Neuronal stem cell (in vitro differentiated cells): ENCODE results near the gene BCAN.
"Not testable (repeated sequence)": the region's sequence is repeated elsewhere in the genome, so short reads cannot be mapped to it uniquely, and the experiment has no call there.

Experiments
- DNase-seq: peaks from one replicate; pipeline ENCODE4 v3.0.0-alpha.2; 2013; ENCODE audit warnings: low spot score
- H2AFZ ChIP-seq: one replicate; pipeline ENCODE4 v1.6.1; 2013; ENCODE audit warnings: mild to moderate bottlenecking, low read length, inconsistent platforms
- H2AK5ac ChIP-seq: 2 replicates; pipeline ENCODE4 v1.6.1; 2013; ENCODE audit warnings: low read depth, mild to moderate bottlenecking, inconsistent platforms, low read length, moderate library complexity, mixed read lengths
- H2BK120ac ChIP-seq: 2 replicates; pipeline ENCODE4 v1.6.1; 2013; ENCODE audit warnings: low read depth, mild to moderate bottlenecking, inconsistent platforms, low read length, moderate library complexity, mixed read lengths
- H2BK12ac ChIP-seq: one replicate; pipeline ENCODE4 v1.6.1; 2013; ENCODE audit warnings: low read length, inconsistent platforms
- H2BK15ac ChIP-seq: 2 replicates; pipeline ENCODE4 v1.6.1; 2013; ENCODE audit warnings: mild to moderate bottlenecking, low read length, inconsistent platforms, mixed read lengths
- H2BK5ac ChIP-seq: one replicate; pipeline ENCODE4 v1.6.1; 2013; ENCODE audit warnings: inconsistent platforms, mild to moderate bottlenecking, low read length, moderate library complexity
- H3K14ac ChIP-seq: one replicate; pipeline ENCODE4 v1.6.1; 2013; ENCODE audit warnings: low read length, inconsistent platforms
- H3K18ac ChIP-seq: 2 replicates; pipeline ENCODE4 v1.6.1; 2013; ENCODE audit warnings: low read length, inconsistent platforms
- H3K23ac ChIP-seq: 2 replicates; pipeline ENCODE4 v1.6.1; 2013; ENCODE audit warnings: low read depth, mild to moderate bottlenecking, mixed read lengths, low read length, inconsistent platforms; ENCODE audit not compliant: poor library complexity
- H3K27ac ChIP-seq: replicated peaks from 3 replicates; pipeline ENCODE4 v1.5.1; 2013; ENCODE audit warnings: low read length, inconsistent platforms
- H3K27me3 ChIP-seq, 3 experiments: 2 replicates each; pipeline ENCODE4 v1.6.1; 2013; ENCODE audit warnings: low read length in 3 of 3, mild to moderate bottlenecking in 2 of 3, inconsistent platforms in 1 of 3, low read depth in 1 of 3, mixed read lengths in 1 of 3, moderate library complexity in 1 of 3; ENCODE audit not compliant: control insufficient read depth in 3 of 3, insufficient read depth in 3 of 3
- H3K36me3 ChIP-seq, 2 donors: replicated peaks in 1 of 2; 2 replicates each; pipeline ENCODE4 v1.6.1; 2013; ENCODE audit warnings: low read length in 2 of 2; ENCODE audit not compliant: control insufficient read depth in 2 of 2, insufficient read depth in 2 of 2
- H3K4ac ChIP-seq: 2 replicates; pipeline ENCODE4 v1.6.1; 2013; ENCODE audit warnings: inconsistent platforms, mild to moderate bottlenecking, low read length, moderate library complexity
- H3K4me1 ChIP-seq, 2 donors: 1 replicate in 1 of 2; 2 replicates in 1 of 2; pipeline ENCODE4 v1.6.1; 2013; ENCODE audit warnings: low read length in 2 of 2, low read depth in 1 of 2; ENCODE audit not compliant: control insufficient read depth in 2 of 2, insufficient read depth in 1 of 2
- H3K4me2 ChIP-seq: one replicate; pipeline ENCODE4 v1.6.1; 2013; ENCODE audit warnings: mild to moderate bottlenecking, low read length, inconsistent platforms; ENCODE audit not compliant: insufficient read depth, poor library complexity, severe bottlenecking
- H3K4me3 ChIP-seq, 2 donors: 2 replicates each; pipeline ENCODE4 v1.5.1; 2013; ENCODE audit warnings: low read length in 2 of 2, mild to moderate bottlenecking in 2 of 2, inconsistent platforms in 1 of 2, moderate library complexity in 1 of 2
- H3K79me1 ChIP-seq: one replicate; pipeline ENCODE4 v1.6.1; 2013; ENCODE audit warnings: low read depth, mild to moderate bottlenecking, inconsistent platforms, low read length, moderate library complexity
- H3K9ac ChIP-seq: one replicate; pipeline ENCODE4 v1.6.1; 2013; ENCODE audit warnings: mild to moderate bottlenecking, low read depth, low read length, inconsistent platforms; ENCODE audit not compliant: poor library complexity
- H3K9me3 ChIP-seq, 2 donors: replicated peaks in 1 of 2; 2 replicates each; pipeline versions ENCODE3 to v1.6.1; 2013; ENCODE audit warnings: low read length in 2 of 2, mild to moderate bottlenecking in 2 of 2, inconsistent platforms in 1 of 2, low read depth in 1 of 2, mixed read lengths in 1 of 2, moderate library complexity in 1 of 2; ENCODE audit not compliant: control insufficient read depth in 2 of 2, insufficient read depth in 1 of 2
- H4K8ac ChIP-seq: one replicate; pipeline ENCODE4 v1.6.1; 2013; ENCODE audit warnings: low read depth, mild to moderate bottlenecking, inconsistent platforms, low read length, moderate library complexity
- H4K91ac ChIP-seq: one replicate; pipeline ENCODE4 v1.6.1; 2013; ENCODE audit warnings: low read length, low read depth, mild to moderate bottlenecking, inconsistent platforms; ENCODE audit not compliant: poor library complexity
- WGBS, 2 donors: extraction: QIAGEN DNeasy Blood & Tissue Kit; methylation state at CpG; one replicate each; pipeline ENCODE4 v1.1.7; 2013; ENCODE audit warnings: missing lambda C conversion rate in 2 of 2, mixed read lengths in 1 of 2; ENCODE audit not compliant: insufficient read length in 2 of 2, insufficient replicate concordance in 1 of 2; ENCODE audit errors: extremely low coverage in 2 of 2; 5-methylcytosine and 5-hydroxymethylcytosine counted together

The BCAN gene

DNA sequence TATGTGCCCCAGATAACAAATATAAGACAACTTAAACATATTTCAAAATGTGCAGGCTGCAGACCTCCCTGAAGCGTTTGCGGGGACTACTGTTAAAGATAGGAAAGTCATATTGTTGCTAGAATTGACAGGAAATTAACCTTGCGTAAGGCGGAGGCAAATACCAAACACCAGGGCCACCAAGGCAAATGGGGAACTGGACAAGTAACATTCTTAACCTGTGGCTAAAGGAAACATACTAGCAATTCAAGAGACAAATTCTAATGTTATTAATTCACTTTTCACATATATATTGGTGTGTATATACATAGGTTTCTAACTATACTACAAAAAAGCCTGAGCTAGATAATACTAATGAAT lies 15.9 kb upstream of the BCAN start:
- H3K27me3 ChIP-seq, result peaks cover 23 to 56% (median 43%) of the 10 kb centered on the region in 3 experiments
- H3K23ac ChIP-seq, result no peak overlapping the region
- no peak overlapping the region for H4K8ac ChIP-seq
- no peak overlapping the region for H3K14ac ChIP-seq
- H3K4me2 ChIP-seq, result no peak overlapping the region
- H3K79me1 ChIP-seq, result no peaks in the 10 kb centered on the region
- H2BK120ac ChIP-seq, result no peak overlapping the region
- H2BK5ac ChIP-seq, result no peak overlapping the region
- no peak overlapping the region for H3K9ac ChIP-seq
- peaks cover 6% of the 10 kb centered on the region in 2 donors for H3K4me1 ChIP-seq
- no CpG with 5 or more reads among the region's 4 CpGs for WGBS, 2 donors
- no peak overlapping the region for H3K18ac ChIP-seq
- no peak for DNase-seq
- no peak overlapping the region for H2BK15ac ChIP-seq
- H3K9me3 ChIP-seq, result peaks cover 0 to 4% of the 10 kb centered on the region in 2 donors
- H3K4ac ChIP-seq, result no peak overlapping the region
- H2AK5ac ChIP-seq, result no peak overlapping the region
- H3K36me3 ChIP-seq, result no peaks in the 10 kb centered on the region
- no peak overlapping the region for H3K27ac ChIP-seq
- no peak overlapping the region for H3K4me3 ChIP-seq
- H2AFZ ChIP-seq, result no peak overlapping the region
- H4K91ac ChIP-seq, result no peak overlapping the region
- H2BK12ac ChIP-seq, result no peak overlapping the region

DNA sequence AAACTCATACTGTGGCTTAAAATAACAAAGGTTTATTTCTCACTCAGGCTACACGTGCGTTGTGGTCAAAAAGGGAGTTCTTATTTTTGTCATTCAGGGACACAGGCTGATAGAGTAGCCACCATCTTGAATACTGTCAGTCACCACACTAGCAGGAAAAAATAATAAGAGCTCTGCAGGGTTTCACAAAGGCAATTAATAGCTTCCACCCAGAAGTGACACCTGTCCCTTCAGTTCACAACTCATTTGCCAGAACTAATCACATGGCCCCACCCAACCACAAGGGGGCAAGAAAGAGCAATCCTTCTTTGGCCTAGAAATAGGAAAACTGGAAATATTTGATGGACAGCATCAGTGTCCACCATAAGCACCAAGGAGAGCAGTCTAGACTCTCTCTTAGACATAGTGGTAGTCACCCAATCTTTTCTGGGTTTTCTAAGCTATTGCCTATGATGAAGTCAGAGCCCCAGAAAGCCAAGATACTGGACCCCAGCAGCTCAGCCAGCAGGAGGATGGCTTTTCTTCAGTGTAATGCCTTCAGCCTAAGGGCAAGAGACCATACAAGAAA lies 14.5 kb upstream of the BCAN start:
- H2BK120ac ChIP-seq, result no peak overlapping the region

DNA sequence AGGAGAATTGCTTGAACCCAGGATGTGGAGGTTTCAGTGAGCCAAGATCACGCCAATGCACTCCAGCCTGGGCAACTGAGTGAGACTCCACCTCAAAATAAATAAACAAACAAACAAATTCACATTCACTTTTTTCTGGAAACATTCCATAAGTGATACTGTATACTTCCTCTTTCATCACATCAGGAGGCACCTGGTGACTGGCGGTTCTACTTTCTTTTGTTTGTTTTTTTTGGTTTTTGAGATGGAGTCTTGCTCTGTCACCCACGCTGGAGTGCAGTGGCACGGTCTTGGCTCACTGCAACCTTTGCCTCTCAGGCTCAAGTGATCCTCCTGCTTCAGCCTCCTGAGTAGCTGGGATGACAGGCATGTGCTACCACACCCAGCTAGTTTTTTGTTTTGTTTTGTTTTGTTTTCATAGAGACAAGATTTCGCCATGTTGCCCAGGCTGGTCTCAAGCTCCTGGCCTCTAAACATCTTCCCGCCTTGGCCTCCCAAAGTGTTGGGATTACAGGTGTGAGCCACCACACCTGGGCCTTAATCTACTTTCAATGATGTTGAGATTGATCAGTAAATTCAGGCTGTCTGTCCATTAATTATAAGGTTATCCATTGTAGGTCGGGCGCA lies 12.0 kb upstream of the BCAN start:
- Histone ChIP-seq H3K4me2 (no peak overlapping the region), H3K27ac (no peak overlapping the region), H3K14ac (no peak overlapping the region), H3K9me3 (no peaks in the 10 kb centered on the region), H2BK15ac (no peak overlapping the region), H2AK5ac (no peak overlapping the region), H3K4ac (no peak overlapping the region), H2BK12ac (no peak overlapping the region), H3K18ac (no peak overlapping the region), H3K4me1 (peaks cover 3 to 5% of the 10 kb centered on the region in 2 donors), H2BK120ac (no peak overlapping the region), H2BK5ac (no peak overlapping the region), H4K91ac (no peak overlapping the region), H4K8ac (no peak overlapping the region), H3K9ac (no peak overlapping the region), H3K36me3 (no peaks in the 10 kb centered on the region), H3K23ac (no peak overlapping the region), H3K4me3 (no peak overlapping the region), H3K27me3 (peaks cover 8 to 51% (median 12%) of the 10 kb centered on the region in 3 experiments), H3K79me1 (no peaks in the 10 kb centered on the region), H2AFZ (no peak overlapping the region)
- DNase-seq, result no peak
- no CpG with 5 or more reads among the region's 8 CpGs for WGBS, 2 donors

More for the DNA sequence above, 14.5 kb upstream of the BCAN start:
- Histone ChIP-seq H3K4ac (no peak overlapping the region), H2BK5ac (no peak overlapping the region), H2AK5ac (no peak overlapping the region), H3K9me3 (peaks cover 0 to 4% of the 10 kb centered on the region in 2 donors), H3K27me3 (peaks cover 23 to 55% (median 37%) of the 10 kb centered on the region in 3 experiments), H4K8ac (no peak overlapping the region), H3K4me3 (no peak overlapping the region), H4K91ac (no peak overlapping the region), H3K27ac (no peak overlapping the region), H3K9ac (no peak overlapping the region), H2AFZ (no peak overlapping the region), H3K14ac (no peak overlapping the region), H3K23ac (no peak overlapping the region), H3K4me2 (no peak overlapping the region), H2BK15ac (no peak overlapping the region), H2BK12ac (no peak overlapping the region), H3K79me1 (no peaks in the 10 kb centered on the region), H3K18ac (no peak overlapping the region), H3K4me1 (peaks cover 6% of the 10 kb centered on the region in 2 donors), H3K36me3 (no peaks in the 10 kb centered on the region)
- WGBS, 2 donors, result no CpG with 5 or more reads among the region's 2 CpGs
- no peak for DNase-seq

DNA sequence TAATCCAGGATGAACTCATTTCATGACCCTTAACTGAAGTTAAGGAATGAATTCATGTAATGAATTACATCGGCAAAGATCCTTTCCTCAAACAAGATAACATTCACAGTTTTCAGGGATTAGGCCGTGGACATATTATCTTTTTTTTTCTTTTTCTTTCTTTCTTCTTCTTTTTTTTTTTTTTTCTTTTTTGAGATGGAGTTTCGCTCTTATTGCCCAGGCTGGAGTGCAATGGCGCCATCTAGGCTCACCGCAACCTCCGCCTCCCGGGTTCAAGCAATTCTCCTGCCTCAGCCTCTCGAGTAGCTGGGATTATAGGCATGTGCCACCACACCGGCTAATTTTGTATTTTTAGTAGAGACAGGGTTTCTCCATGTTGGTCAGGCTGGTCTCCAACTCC lies 10.8 kb upstream of the BCAN start:
- not testable (repeated sequence) for H4K91ac ChIP-seq, DNase-seq, H3K9me3 ChIP-seq, H3K23ac ChIP-seq, H3K18ac ChIP-seq, H3K4me1 ChIP-seq, H3K79me1 ChIP-seq, H4K8ac ChIP-seq, H3K27ac ChIP-seq, H3K4ac ChIP-seq, H2AK5ac ChIP-seq, H2BK12ac ChIP-seq, H3K36me3 ChIP-seq, H3K4me3 ChIP-seq, H2BK15ac ChIP-seq, H2AFZ ChIP-seq, H3K14ac ChIP-seq, H2BK5ac ChIP-seq, H3K9ac ChIP-seq, H3K4me2 ChIP-seq, H2BK120ac ChIP-seq
- WGBS, 2 donors, result no CpG with 5 or more reads among the region's 9 CpGs
- peaks cover 0 to 47% (median 1%) of the 10 kb centered on the region in 3 experiments for H3K27me3 ChIP-seq
